SH-SY5Y (cell line): ENCODE measurements around the gene ARHGDIB.

Experiments used
- GATA2 ChIP-seq: IDR thresholded peaks from 2 replicates; pipeline ENCODE4 v1.6.1; 2011; ENCODE audit warnings: mild to moderate bottlenecking, low read depth, low read length
- GATA3 ChIP-seq: IDR thresholded peaks from 2 replicates; pipeline ENCODE4 v1.6.1; 2011; ENCODE audit warnings: low read depth, mild to moderate bottlenecking, low read length, moderate library complexity

DNA sequence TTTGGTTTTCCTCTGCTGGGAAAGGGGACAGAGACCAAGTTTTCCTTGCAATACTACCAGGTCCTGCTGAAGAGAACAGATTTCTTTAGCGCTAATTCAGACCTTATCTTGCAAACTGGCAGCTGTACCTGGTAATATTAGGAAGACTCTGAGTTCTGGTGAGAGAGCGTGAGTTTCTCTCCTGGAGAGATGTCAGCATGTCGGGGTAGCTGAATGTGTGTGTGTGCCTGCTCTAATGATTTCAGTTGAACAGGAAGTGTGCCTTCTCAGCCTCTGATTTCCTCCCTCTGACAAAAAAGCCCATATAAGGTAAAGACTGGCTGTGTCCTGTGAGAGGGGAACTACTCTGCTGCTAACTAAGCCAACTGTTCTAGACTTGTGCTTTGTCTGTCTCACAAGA, 12.7 kb downstream of the ARHGDIB start:
- TF ChIP-seq GATA2 (no peak), GATA3 (no peak)
